ENCODE data around the gene PPP1R7.

PPP1R7 gene

DNA sequence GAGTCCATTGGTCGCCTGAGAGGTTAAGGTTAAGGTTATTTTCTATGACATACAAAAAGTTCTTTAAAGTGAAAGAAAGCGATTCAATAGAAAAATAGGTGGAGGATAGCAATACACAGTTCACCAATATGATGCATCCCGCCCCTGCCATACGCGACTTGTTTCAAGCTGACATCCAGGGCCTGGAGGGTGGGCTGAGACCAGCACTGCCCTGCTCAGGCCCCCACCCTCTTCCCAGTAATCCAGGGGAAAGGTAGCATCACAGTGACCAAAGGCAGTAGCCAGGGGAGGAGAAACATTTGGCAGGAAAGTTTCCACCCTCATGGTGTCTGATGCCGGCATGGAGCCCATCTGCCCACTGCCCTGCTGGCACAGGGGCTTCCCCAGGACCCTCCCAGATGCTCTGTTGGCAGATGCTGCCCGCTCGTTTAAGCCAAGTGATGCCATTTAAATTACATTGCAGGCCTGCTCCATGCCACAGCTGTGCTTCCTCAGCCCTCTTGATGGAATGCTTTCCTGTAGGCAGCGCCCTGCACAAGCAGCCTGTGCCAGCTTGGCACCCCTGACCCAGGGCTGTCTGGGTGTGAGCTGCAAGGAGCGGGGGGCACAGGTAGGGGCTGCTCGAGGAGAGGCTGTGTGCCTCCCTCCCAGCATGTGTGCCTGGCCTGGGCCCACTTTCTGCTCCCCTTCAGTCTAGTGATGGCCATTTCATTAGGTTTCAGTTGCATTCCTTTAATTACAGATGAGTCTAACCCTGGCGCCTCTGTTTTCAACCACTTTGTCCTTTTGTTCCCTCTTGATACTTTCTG is 27.5 kb downstream of the PPP1R7 start:
- no peak for TF ChIP-seq CTCF (IDR thresholded peaks at IDR 0.05; ENCODE audit: low read depth, low read length)
- no peak for DNase-seq (ENCODE audit: low read depth, low spot score)
- in situ Hi-C loops (cut with HindIII; ENCODE audit: low sequenced_read_pairs) = no loop called here
- no peak overlapping the region for H3K4me3 ChIP-seq (ENCODE audit: low read depth, low read length)

- no peak for TF ChIP-seq CTCF (IDR thresholded peaks at IDR 0.05; ENCODE audit: low read depth, low read length)
- no peak overlapping the region for H3K4me3 ChIP-seq (ENCODE audit: low read depth, low read length)
- DNase-seq (ENCODE audit: low read depth, low spot score) = no peak
- in situ Hi-C loops (cut with HindIII; ENCODE audit: low sequenced_read_pairs) = no loop called here
Observed at GRCh38 chr2:241178961-241179360, 28.7 kb downstream of the PPP1R7 start.

GRCh38 chr2:241179899-241180298 is 29.6 kb downstream of the PPP1R7 start:
- TF ChIP-seq CTCF (IDR thresholded peaks at IDR 0.05; ENCODE audit: low read depth, low read length) = no peak
- no peak for DNase-seq (ENCODE audit: low read depth, low spot score)
- H3K4me3 ChIP-seq (ENCODE audit: low read depth, low read length) = no peak overlapping the region
- in situ Hi-C loops (cut with HindIII; ENCODE audit: low sequenced_read_pairs) = no loop called here

GRCh38 chr2:241180495-241180894 is 30.2 kb downstream of the PPP1R7 start:
- TF ChIP-seq CTCF (IDR thresholded peaks at IDR 0.05; ENCODE audit: low read depth, low read length) = no peak
- DNase-seq (ENCODE audit: low read depth, low spot score) = no peak
- in situ Hi-C loops (cut with HindIII; ENCODE audit: low sequenced_read_pairs) = no loop called here
- H3K4me3 ChIP-seq (ENCODE audit: low read depth, low read length) = no peak overlapping the region

DNA sequence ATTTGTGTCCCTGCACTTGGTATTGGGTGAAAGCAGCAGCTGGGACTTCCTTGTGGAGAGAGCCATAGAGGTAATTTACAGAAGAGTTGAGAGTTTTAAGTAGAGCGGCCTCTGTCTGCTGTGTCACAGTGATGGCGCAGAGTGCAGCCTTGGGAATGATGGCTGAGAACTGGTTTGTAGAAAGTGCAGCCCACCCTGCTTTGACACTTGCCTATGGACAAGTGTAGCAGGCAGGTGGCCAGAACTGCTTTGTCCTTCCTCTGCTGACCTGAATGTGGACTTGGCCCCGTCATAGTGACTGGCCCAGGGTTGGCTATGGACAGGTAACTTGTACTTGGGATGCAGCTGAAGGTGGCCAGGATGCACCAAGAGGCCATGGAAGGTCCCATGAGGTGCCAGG is 31.9 kb downstream of the PPP1R7 start:
- in situ Hi-C loops (cut with HindIII; ENCODE audit: low sequenced_read_pairs) = no loop called here
- no peak for TF ChIP-seq CTCF (IDR thresholded peaks at IDR 0.05; ENCODE audit: low read depth, low read length)
- no peak overlapping the region for H3K4me3 ChIP-seq (ENCODE audit: low read depth, low read length)
- DNase-seq (ENCODE audit: low read depth, low spot score) = no peak

GRCh38 chr2:241182531-241183133 is 32.4 kb downstream of the PPP1R7 start:
- TF ChIP-seq CTCF (IDR thresholded peaks at IDR 0.05; ENCODE audit: low read depth, low read length) = no peak
- no peak overlapping the region for H3K4me3 ChIP-seq (ENCODE audit: low read depth, low read length)
- no peak for DNase-seq (ENCODE audit: low read depth, low spot score)
- in situ Hi-C loops (cut with HindIII; ENCODE audit: low sequenced_read_pairs) = no loop called here
